PC-3 (cell line): Measurements from ENCODE around the gene VPS36. TPM values are rescaled to one million over a fixed set of nuclear protein-coding genes. Genes with fewer than 3 reads are reported as not detected.

Source experiments
- ATAC-seq: fragments of 200-7000 bp; cut with Tn5 transposase; 2 replicates; pipeline ENCODE4 v1.9.1; 2020; ENCODE audit warnings: mild to moderate bottlenecking, moderate library complexity
- BruUV-seq: library from RNA; stranded (reverse); fragments of 400-500 nt; replicated peaks from 2 replicates; lab custom pipeline; 2021; lab: Mats Ljungman, UMichigan
- CTCF ChIA-PET: fragments of 300-600 bp; sonication (Branson Sonifier 250); formaldehyde crosslinking; loops from one replicate; lab custom pipeline; 2022; ENCODE audit warnings: antibody characterized with exemption; lab: Charles Lee
- POLR2A ChIA-PET: fragments of 300-600 bp; sonication (Branson Sonifier 250); formaldehyde crosslinking; loops from one replicate; lab custom pipeline; 2022; ENCODE audit warnings: antibody characterized with exemption; ENCODE audit not compliant: unreplicated experiment; lab: Charles Lee
- DNase-seq: peaks from one replicate; pipeline ENCODE4 v3.0.0-alpha.2; 2015
- H2AFZ ChIP-seq: fragments of 300-600 bp; sonication (generic); 2 replicates; pipeline ENCODE4 v1.6.0; 2016; ENCODE audit warnings: antibody characterized with exemption, low read length
- H3F3A ChIP-seq: fragments of 300-600 bp; sonication (generic); one replicate; pipeline ENCODE4 v1.6.0; 2017; ENCODE audit warnings: antibody characterized with exemption, low read length, control low read depth, mild to moderate bottlenecking; ENCODE audit not compliant: unreplicated experiment
- H3K27ac ChIP-seq: fragments of 300-600 bp; sonication (generic); 2 replicates; pipeline ENCODE4 v1.5.1; 2016; ENCODE audit warnings: mild to moderate bottlenecking, low read length
- H3K27me3 ChIP-seq: fragments of 300-600 bp; sonication (generic); 2 replicates; pipeline ENCODE4 v1.6.1; 2016; ENCODE audit warnings: low read length, mixed read lengths
- H3K36me3 ChIP-seq: fragments of 300-600 bp; sonication (generic); 2 replicates; pipeline ENCODE4 v1.6.1; 2016; ENCODE audit warnings: low read depth, mixed run types, low read length, mixed read lengths
- H3K4me1 ChIP-seq: fragments of 300-600 bp; sonication (generic); 2 replicates; pipeline ENCODE4 v1.5.1; 2016; ENCODE audit warnings: low read length; ENCODE audit not compliant: insufficient read depth
- H3K4me2 ChIP-seq: fragments of 300-600 bp; sonication (generic); 2 replicates; pipeline ENCODE4 v1.6.0; 2016; ENCODE audit warnings: low read length
- H3K4me3 ChIP-seq: fragments of 300-600 bp; sonication (generic); 2 replicates; pipeline ENCODE4 v1.5.1; 2016; ENCODE audit warnings: mild to moderate bottlenecking, low read length, mixed read lengths
- H3K79me2 ChIP-seq: fragments of 300-600 bp; sonication (generic); 2 replicates; pipeline ENCODE4 v1.6.1; 2017; ENCODE audit warnings: low read length, mixed read lengths
- H3K9ac ChIP-seq: fragments of 300-600 bp; sonication (generic); 2 replicates; pipeline ENCODE4 v1.6.0; 2016; ENCODE audit warnings: mild to moderate bottlenecking, low read length
- H3K9me2 ChIP-seq: fragments of 300-600 bp; sonication (generic); replicated peaks from 2 replicates; pipeline ENCODE4 v1.6.1; 2016; ENCODE audit warnings: mixed run types, low read length, mixed read lengths
- H3K9me3 ChIP-seq: fragments of 300-600 bp; sonication (generic); 2 replicates; pipeline ENCODE4 v1.6.1; 2016; ENCODE audit warnings: low read length, mixed read lengths
- H4K20me1 ChIP-seq: fragments of 300-600 bp; sonication (generic); 2 replicates; pipeline ENCODE4 v1.6.1; 2016; ENCODE audit warnings: low read length, mixed read lengths
- EZH2 ChIP-seq: fragments of 300-600 bp; sonication (generic); IDR thresholded peaks from one replicate; pipeline ENCODE4 v1.6.1; 2017; ENCODE audit warnings: antibody characterized with exemption, mild to moderate bottlenecking, low read length; ENCODE audit not compliant: unreplicated experiment
- EZH2phosphoT487 ChIP-seq: fragments of 300-600 bp; sonication (generic); IDR thresholded peaks from 2 replicates; pipeline ENCODE4 v1.6.1; 2018; ENCODE audit warnings: mild to moderate bottlenecking, antibody characterized with exemption, low read length, borderline replicate concordance
- intact Hi-C: fragments of 100-400 bp; cut with micrococcal nuclease; formaldehyde crosslinking; loops from 2 replicates; pipeline ENCODE4 v1.9.0; 2023
- total RNA-seq: library from RNA; depleted of rRNA; stranded (reverse); fragments of >200 nt; gene quantifications from 2 replicates; pipeline ENCODE4 v1.2.3, GENCODE V29; 2014
- TF ChIP-seq, protein P1 (sequence below): fragments of 300-600 bp; sonication (generic); conservative IDR thresholded peaks from 2 replicates; pipeline ENCODE4 v1.5.1; 2017; ENCODE audit warnings: antibody characterized with exemption, low read depth, mild to moderate bottlenecking, low read length

VPS36 gene
- total RNA-seq, 1 experiment from 2014 or later: 10.1 TPM

DNA sequence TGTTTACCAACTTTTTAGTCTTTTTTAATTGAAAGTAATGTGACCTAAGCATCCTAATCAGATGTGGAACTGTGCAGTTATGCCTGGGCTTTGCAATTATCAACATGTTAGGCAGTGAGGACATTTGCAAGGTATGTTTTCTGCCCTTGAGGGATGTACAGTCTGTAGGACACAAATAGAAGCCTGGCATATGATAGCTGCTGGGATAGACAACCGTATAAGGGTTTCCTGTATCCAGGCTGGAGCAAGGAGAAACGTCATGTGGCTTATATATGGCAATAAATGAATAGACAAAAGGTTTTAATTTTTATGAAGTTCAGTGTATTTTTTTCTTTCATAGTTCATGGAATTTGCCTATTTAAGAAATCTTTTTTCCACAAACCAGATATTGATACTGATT lies 2.0 kb upstream of the VPS36 start:
- no peaks in the 10 kb centered on the region for H3K27me3 ChIP-seq
- H4K20me1 ChIP-seq: 0 out of 2 replicates have a peak, but pooled peaks cover 5% of the 10 kb centered on the region
- TF ChIP-seq, protein P1, sequence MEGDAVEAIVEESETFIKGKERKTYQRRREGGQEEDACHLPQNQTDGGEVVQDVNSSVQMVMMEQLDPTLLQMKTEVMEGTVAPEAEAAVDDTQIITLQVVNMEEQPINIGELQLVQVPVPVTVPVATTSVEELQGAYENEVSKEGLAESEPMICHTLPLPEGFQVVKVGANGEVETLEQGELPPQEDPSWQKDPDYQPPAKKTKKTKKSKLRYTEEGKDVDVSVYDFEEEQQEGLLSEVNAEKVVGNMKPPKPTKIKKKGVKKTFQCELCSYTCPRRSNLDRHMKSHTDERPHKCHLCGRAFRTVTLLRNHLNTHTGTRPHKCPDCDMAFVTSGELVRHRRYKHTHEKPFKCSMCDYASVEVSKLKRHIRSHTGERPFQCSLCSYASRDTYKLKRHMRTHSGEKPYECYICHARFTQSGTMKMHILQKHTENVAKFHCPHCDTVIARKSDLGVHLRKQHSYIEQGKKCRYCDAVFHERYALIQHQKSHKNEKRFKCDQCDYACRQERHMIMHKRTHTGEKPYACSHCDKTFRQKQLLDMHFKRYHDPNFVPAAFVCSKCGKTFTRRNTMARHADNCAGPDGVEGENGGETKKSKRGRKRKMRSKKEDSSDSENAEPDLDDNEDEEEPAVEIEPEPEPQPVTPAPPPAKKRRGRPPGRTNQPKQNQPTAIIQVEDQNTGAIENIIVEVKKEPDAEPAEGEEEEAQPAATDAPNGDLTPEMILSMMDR: no peak
- TF ChIP-seq EZH2: no peak
- TF ChIP-seq EZH2phosphoT487: no peak
- ChIA-PET CTCF (no interaction called here), POLR2A (no interaction called here)
- peaks cover 26% of the 10 kb centered on the region for H3K4me1 ChIP-seq
- no peak overlapping the region for H2AFZ ChIP-seq
- no peak overlapping the region for H3K27ac ChIP-seq
- H3K4me2 ChIP-seq: no peak overlapping the region
- peaks cover 59% of the 10 kb centered on the region for H3K79me2 ChIP-seq
- H3K4me3 ChIP-seq: no peak overlapping the region
- BruUV-seq: no TSS peak
- H3F3A ChIP-seq: no peaks in the 10 kb centered on the region
- ATAC-seq: no peak
- H3K9me3 ChIP-seq: no peaks in the 10 kb centered on the region
- no peak for DNase-seq
- H3K9ac ChIP-seq: no peak overlapping the region
- intact Hi-C loops: no loop called here
- no peaks in the 10 kb centered on the region for H3K9me2 ChIP-seq
- H3K36me3 ChIP-seq: no peaks in the 10 kb centered on the region; the same call in 1 of the 2 replicates

DNA sequence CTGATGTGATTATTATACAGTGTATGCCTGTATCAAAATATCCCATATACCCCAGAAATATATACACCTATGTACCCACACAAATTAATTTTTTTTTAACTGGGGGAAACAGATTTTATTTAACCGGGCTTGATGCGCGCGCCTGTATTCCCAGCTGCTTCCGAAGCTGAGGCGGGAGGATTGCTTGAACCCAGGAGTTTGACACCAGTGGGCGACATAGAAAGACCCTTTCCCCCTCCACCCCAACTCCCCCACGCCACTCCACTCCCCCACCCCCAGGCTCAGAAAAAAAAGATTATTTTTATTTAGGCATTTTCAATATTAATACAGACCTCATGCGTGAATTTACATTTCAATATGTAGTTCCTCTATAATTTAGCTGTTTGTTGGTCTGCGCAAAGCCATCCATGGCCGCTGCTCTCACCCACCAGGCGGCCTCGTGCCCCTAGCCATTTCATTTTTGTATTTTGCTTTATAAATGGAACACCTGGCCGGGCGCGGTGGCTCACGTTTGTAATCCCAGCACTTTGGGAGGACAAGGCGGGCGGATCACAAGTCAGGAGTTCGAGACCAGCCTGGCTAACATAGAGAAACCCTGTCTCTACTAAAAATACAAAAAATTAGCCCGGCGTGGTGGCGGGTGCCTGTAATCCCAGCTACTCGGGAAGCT lies 836 bp upstream of the VPS36 start:
- Histone ChIP-seq H3K27me3 (no peaks in the 10 kb centered on the region), H3K36me3 (no peaks in the 10 kb centered on the region; the same call in 1 of the 2 replicates), H3K9me2 (no peaks in the 10 kb centered on the region), H3K27ac (no peak overlapping the region), H3K9ac (no peak overlapping the region), H3K79me2 (peaks cover 53% of the 10 kb centered on the region), H4K20me1 (0 out of 2 replicates have a peak, but pooled peaks cover 5% of the 10 kb centered on the region), H3K9me3 (no peaks in the 10 kb centered on the region), H3K4me3 (peak overlapping the region; percentile 99), H3K4me2 (peak overlapping the region; percentile 85; the same call in 1 of the 2 replicates), H3F3A (no peaks in the 10 kb centered on the region), H3K4me1 (peaks cover 16% of the 10 kb centered on the region; the same call in 1 of the 2 replicates), H2AFZ (no peak overlapping the region)
- ATAC-seq (no peak), DNase-seq (no peak)
- TF ChIP-seq EZH2phosphoT487 (no peak), EZH2 (no peak)
- TF ChIP-seq, protein P1: no peak
- no TSS peak for BruUV-seq
- CTCF ChIA-PET: interaction anchor here (0.6 to 1.8 kb wide), 8 partner anchors 14 to 305 kb away, joined by 3 to 11 read pairs (median 3); no protein-coding TSS in a partner anchor
- POLR2A ChIA-PET: no interaction called here
- intact Hi-C loops: loop anchor here (2.0 kb wide), 1 partner anchor 52 kb away; no protein-coding TSS in a partner anchor

DNA sequence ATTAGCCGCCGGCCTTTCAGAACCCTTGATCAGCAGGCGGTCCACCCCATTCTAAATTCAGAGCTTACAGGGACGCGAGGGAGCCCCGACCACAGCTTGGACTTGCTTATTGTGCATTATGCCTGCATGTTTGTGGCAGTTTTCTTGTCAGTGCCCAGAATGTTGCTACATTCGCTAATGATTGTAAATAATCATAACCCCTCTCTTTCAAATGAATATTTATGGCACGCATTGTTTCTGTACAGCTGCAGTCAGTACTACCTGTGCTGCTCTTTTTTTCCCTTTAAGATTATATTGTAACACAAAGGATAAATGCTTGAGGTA lies 321 bp upstream of the VPS36 start:
- ChIA-PET POLR2A (no interaction called here), CTCF (interaction anchor here (0.6 to 1.8 kb wide), 8 partner anchors 13 to 304 kb away, joined by 3 to 11 read pairs (median 3); no protein-coding TSS in a partner anchor)
- DNase-seq (no peak), ATAC-seq (no peak)
- TSS peak; percentile 57 for BruUV-seq
- no peaks in the 10 kb centered on the region for H3K27me3 ChIP-seq
- H3K36me3 ChIP-seq: no peaks in the 10 kb centered on the region; the same call in 1 of the 2 replicates
- no peaks in the 10 kb centered on the region for H3K9me3 ChIP-seq
- peak overlapping the region; percentile 70; the same call in 1 of the 2 replicates for H2AFZ ChIP-seq
- H4K20me1 ChIP-seq: 0 out of 2 replicates have a peak, but pooled peaks cover 5% of the 10 kb centered on the region
- H3K4me3 ChIP-seq: peak overlapping the region; percentile 99
- H3F3A ChIP-seq: no peaks in the 10 kb centered on the region
- peaks cover 16% of the 10 kb centered on the region; the same call in 1 of the 2 replicates for H3K4me1 ChIP-seq
- peaks cover 50% of the 10 kb centered on the region for H3K79me2 ChIP-seq
- intact Hi-C loops: loop anchor here (1.0 to 2.0 kb wide), 2 partner anchors 52 to 107 kb away; no protein-coding TSS in a partner anchor
- no peak overlapping the region for H3K27ac ChIP-seq
- no peak overlapping the region for H3K9ac ChIP-seq
- no peak for TF ChIP-seq EZH2
- TF ChIP-seq, protein P1: peak; percentile 22; the same call in 1 of the 2 replicates
- H3K4me2 ChIP-seq: peak overlapping the region; percentile 85
- H3K9me2 ChIP-seq: no peaks in the 10 kb centered on the region
